DLD1 (cell line): Measurements from ENCODE around the gene STOML2.
"Not testable (repeated sequence)": the region's sequence is repeated elsewhere in the genome, so short reads cannot be mapped to it uniquely, and the experiment has no call there.

Source experiments
- in situ Hi-C: cut with HindIII; loops from 2 replicates; pipeline ENCODE4 v1.10.0; 2017; ENCODE audit warnings: low sequenced_read_pairs

The STOML2 gene

GRCh38 chr9:35102769-35103659 lies at the start of gene STOML2:
Gene STOML2 (minus strand): TSS chr9:35103131. CDS start chr9:35103094, 37 bp downstream.
- in situ Hi-C loops, result no loop called here

- in situ Hi-C loops, result not testable (repeated sequence)
These were observed 45.1 kb upstream of the STOML2 start for GRCh38 chr9:35147941-35148563.

GRCh38 chr9:35142037-35142436 lies 39.1 kb upstream of the STOML2 start:
- in situ Hi-C loops, result no loop called here

GRCh38 chr9:35140093-35140492 lies 37.2 kb upstream of the STOML2 start:
- in situ Hi-C loops, result no loop called here

- in situ Hi-C loops, result no loop called here
These were observed 33.9 kb upstream of the STOML2 start for GRCh38 chr9:35136866-35137265.

- in situ Hi-C loops, result no loop called here
These were observed 33.1 kb upstream of the STOML2 start for GRCh38 chr9:35135988-35136387.

- in situ Hi-C loops, result no loop called here
These were observed 32.0 kb upstream of the STOML2 start for GRCh38 chr9:35134920-35135319.

- in situ Hi-C loops, result no loop called here
These were observed 14.1 kb upstream of the STOML2 start for GRCh38 chr9:35116898-35117551.

- in situ Hi-C loops, result no loop called here
These were observed 13.6 kb upstream of the STOML2 start for GRCh38 chr9:35116539-35116897.

GRCh38 chr9:35115680-35116538 lies 13.0 kb upstream of the STOML2 start, which contains the start of gene ATOSB:
Gene ATOSB (minus strand): TSS chr9:35115862. CDS start chr9:35108274, 7,588 bp downstream.
- in situ Hi-C loops, result no loop called here

GRCh38 chr9:35114840-35115628 lies 12.1 kb upstream of the STOML2 start:
- in situ Hi-C loops, result no loop called here

- in situ Hi-C loops, result no loop called here
These were observed 11.3 kb upstream of the STOML2 start for GRCh38 chr9:35114113-35114839.

GRCh38 chr9:35112257-35113020 lies 9.5 kb upstream of the STOML2 start:
- in situ Hi-C loops, result no loop called here

- in situ Hi-C loops, result no loop called here
These were observed 8.3 kb upstream of the STOML2 start for GRCh38 chr9:35111001-35111933.

GRCh38 chr9:35110327-35110761 lies 7.4 kb upstream of the STOML2 start:
- in situ Hi-C loops, result no loop called here

- in situ Hi-C loops, result no loop called here
These were observed 6.1 kb upstream of the STOML2 start for GRCh38 chr9:35108946-35109575.

- in situ Hi-C loops, result no loop called here
These were observed 5.5 kb upstream of the STOML2 start for GRCh38 chr9:35108461-35108860.
